ENCODE measurements around the gene HOXC12. TPM values are rescaled to one million over a fixed set of nuclear protein-coding genes. Genes with fewer than 3 reads are reported as not detected.

The HOXC12 gene
- total RNA-seq, 1 donor from 2014 or later: not detected

- Histone ChIP-seq H3K36me3 (no peaks in the 10 kb centered on the region), H3K9me3 (no peaks in the 10 kb centered on the region), H3K27me3 (ENCODE audit: low read depth) (peaks cover 100% of the 10 kb centered on the region), H3K4me3 (no peak overlapping the region), H3K27ac (no peak overlapping the region), H3K4me1 (peaks cover 13% of the 10 kb centered on the region)
- intact Hi-C loops (cut with DNase I): no loop called here
- ATAC-seq: no peak
- TF ChIP-seq CTCF (IDR thresholded peaks at IDR 0.05): no peak
- no peak for DNase-seq
These were observed 12.8 kb downstream of the HOXC12 start for GRCh38 chr12:53967421-53967925.

- TF ChIP-seq CTCF (IDR thresholded peaks at IDR 0.05): no peak
- ATAC-seq (no peak), DNase-seq (no peak)
- Histone ChIP-seq H3K4me3 (no peak overlapping the region), H3K27me3 (ENCODE audit: low read depth) (peaks cover 100% of the 10 kb centered on the region), H3K9me3 (no peaks in the 10 kb centered on the region), H3K36me3 (no peaks in the 10 kb centered on the region), H3K4me1 (peaks cover 13% of the 10 kb centered on the region), H3K27ac (no peak overlapping the region)
- intact Hi-C loops (cut with DNase I): no loop called here
These were observed 13.8 kb downstream of the HOXC12 start for GRCh38 chr12:53968214-53969127.

GRCh38 chr12:53969588-53970259 lies 15.0 kb downstream of the HOXC12 start:
- intact Hi-C loops (cut with DNase I): no loop called here

GRCh38 chr12:53970451-53970850 lies 15.7 kb downstream of the HOXC12 start:
- Histone ChIP-seq H3K27me3 (ENCODE audit: low read depth) (peaks cover 98% of the 10 kb centered on the region), H3K4me1 (peaks cover 22% of the 10 kb centered on the region), H3K36me3 (no peaks in the 10 kb centered on the region), H3K4me3 (no peak overlapping the region), H3K27ac (no peak overlapping the region), H3K9me3 (no peaks in the 10 kb centered on the region)
- ATAC-seq: no peak
- DNase-seq: no peak
- intact Hi-C loops (cut with DNase I): no loop called here
- no peak for TF ChIP-seq CTCF (IDR thresholded peaks at IDR 0.05)

More at GRCh38 chr12:53969588-53970259, 15.0 kb downstream of the HOXC12 start:
- Histone ChIP-seq H3K9me3 (no peaks in the 10 kb centered on the region), H3K27ac (no peak overlapping the region), H3K36me3 (no peaks in the 10 kb centered on the region), H3K4me3 (no peak overlapping the region), H3K4me1 (peaks cover 17% of the 10 kb centered on the region), H3K27me3 (ENCODE audit: low read depth) (peaks cover 98% of the 10 kb centered on the region)
- no peak for ATAC-seq
- DNase-seq: no peak
- no peak for TF ChIP-seq CTCF (IDR thresholded peaks at IDR 0.05)

- H3K36me3 ChIP-seq: no peaks in the 10 kb centered on the region
- no peaks in the 10 kb centered on the region for H3K9me3 ChIP-seq
- H3K27ac ChIP-seq: no peak overlapping the region
- H3K4me3 ChIP-seq: no peak overlapping the region
- peaks cover 17% of the 10 kb centered on the region for H3K4me1 ChIP-seq
- no peak for TF ChIP-seq CTCF (IDR thresholded peaks at IDR 0.05)
- peaks cover 98% of the 10 kb centered on the region for H3K27me3 ChIP-seq (ENCODE audit: low read depth)
- ATAC-seq (no peak), DNase-seq (no peak)
- intact Hi-C loops (cut with DNase I): no loop called here
These were observed 16.4 kb downstream of the HOXC12 start for GRCh38 chr12:53971129-53971528.
